Prostate gland (tissue), 2 donors: ENCODE measurements around the gene IGFBP7. TPM values are rescaled to one million over a fixed set of nuclear protein-coding genes. Genes with fewer than 3 reads are reported as not detected.
"Not testable (repeated sequence)": the region's sequence is repeated elsewhere in the genome, so short reads cannot be mapped to it uniquely, and the experiment has no call there.

Experiments used
- DNase-seq: peaks from one replicate; pipeline ENCODE4 v3.0.0-alpha.2; 2019; ENCODE audit warnings: low spot score
- H3K27ac ChIP-seq, 2 donors: fragments of 200-600 bp; sonication (generic); 2 replicates each; pipeline ENCODE4 v1.5.1; 2017 to 2019
- H3K27me3 ChIP-seq: fragments of 200-600 bp; sonication (generic); replicated peaks from 2 replicates; pipeline ENCODE4 v1.5.1; 2019; ENCODE audit not compliant: insufficient read depth
- H3K36me3 ChIP-seq, 2 donors: fragments of 200-600 bp; sonication (generic); 1 replicate in 1 of 2; 2 replicates in 1 of 2; pipeline versions ENCODE4 v1.5.1 to v1.8.1; 2017 to 2019
- H3K4me1 ChIP-seq: fragments of 200-600 bp; sonication (generic); replicated peaks from 2 replicates; pipeline ENCODE4 v1.5.1; 2019
- H3K4me3 ChIP-seq, 2 donors: fragments of 200-600 bp; sonication (generic); 2 replicates each; pipeline ENCODE4 v1.5.1; 2017 to 2019
- H3K9me3 ChIP-seq: fragments of 200-600 bp; sonication (generic); 2 replicates; pipeline ENCODE4 v1.5.1; 2017
- POLR2A ChIP-seq: fragments of 450-650 bp; IDR thresholded peaks from one replicate; pipeline ENCODE4 v1.6.1; 2016; ENCODE audit warnings: antibody characterized with exemption, mild to moderate bottlenecking
- POLR2AphosphoS5 ChIP-seq: sonication (generic); formaldehyde crosslinking; IDR thresholded peaks from one replicate; pipeline ENCODE4 v1.6.1; 2017; ENCODE audit warnings: antibody characterized with exemption
- WGBS: methylation state at CpG from one replicate; pipeline ENCODE4 v1.1.5; 2018; 5-methylcytosine and 5-hydroxymethylcytosine counted together
- intact Hi-C: fragments of 100-400 bp; cut with DNase I; formaldehyde crosslinking; loops from one replicate; pipeline ENCODE4 v1.14.2; 2022
- total RNA-seq, 2 donors: library from RNA; depleted of rRNA; stranded (reverse); fragments of >200 nt; gene quantifications; one replicate each; pipeline ENCODE4 v1.1.0, GENCODE V29; 2016
- TF ChIP-seq, protein P1 (sequence below), 4 experiments: fragments of 200-600 bp in 2 of 4; fragments of 450-650 bp in 2 of 4; sonication (generic) in 2 of 4; IDR thresholded peaks; 1 replicate in 3 of 4; 2 replicates in 1 of 4; pipeline ENCODE4 v1.5.1; 2016 to 2019; ENCODE audit warnings: antibody characterized with exemption in 4 of 4, mild to moderate bottlenecking in 2 of 4, moderate library complexity in 2 of 4

The IGFBP7 gene
- total RNA-seq, 2 donors from 2014 or later = 322 to 1,366 TPM

DNA sequence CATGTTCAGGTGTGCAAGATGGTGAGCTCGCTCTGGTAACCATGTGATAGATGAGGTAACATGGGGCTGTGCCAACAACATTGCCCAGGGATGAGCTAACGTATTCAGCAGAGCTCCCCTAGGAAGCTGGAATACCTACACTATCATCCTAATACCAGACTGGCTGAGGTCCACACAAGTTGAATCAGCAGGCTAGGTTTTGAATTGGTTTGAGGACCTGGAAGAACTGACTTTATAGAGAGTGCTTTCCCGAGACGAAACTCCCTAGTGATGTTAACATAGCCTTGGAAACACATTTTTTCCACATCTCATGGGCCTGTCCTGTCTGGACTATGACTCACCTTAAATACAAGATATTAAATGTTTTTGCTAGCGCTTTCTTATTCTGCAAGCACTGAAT lies 56.7 kb downstream of the IGFBP7 start:
- no peaks in the 10 kb centered on the region for H3K9me3 ChIP-seq
- no peaks in the 10 kb centered on the region for H3K4me1 ChIP-seq
- 68% methylated on average over 5 of the region's 5 CpGs for WGBS
- DNase-seq = no peak
- intact Hi-C loops = no loop called here
- no peak for TF ChIP-seq POLR2A
- TF ChIP-seq, protein P1, sequence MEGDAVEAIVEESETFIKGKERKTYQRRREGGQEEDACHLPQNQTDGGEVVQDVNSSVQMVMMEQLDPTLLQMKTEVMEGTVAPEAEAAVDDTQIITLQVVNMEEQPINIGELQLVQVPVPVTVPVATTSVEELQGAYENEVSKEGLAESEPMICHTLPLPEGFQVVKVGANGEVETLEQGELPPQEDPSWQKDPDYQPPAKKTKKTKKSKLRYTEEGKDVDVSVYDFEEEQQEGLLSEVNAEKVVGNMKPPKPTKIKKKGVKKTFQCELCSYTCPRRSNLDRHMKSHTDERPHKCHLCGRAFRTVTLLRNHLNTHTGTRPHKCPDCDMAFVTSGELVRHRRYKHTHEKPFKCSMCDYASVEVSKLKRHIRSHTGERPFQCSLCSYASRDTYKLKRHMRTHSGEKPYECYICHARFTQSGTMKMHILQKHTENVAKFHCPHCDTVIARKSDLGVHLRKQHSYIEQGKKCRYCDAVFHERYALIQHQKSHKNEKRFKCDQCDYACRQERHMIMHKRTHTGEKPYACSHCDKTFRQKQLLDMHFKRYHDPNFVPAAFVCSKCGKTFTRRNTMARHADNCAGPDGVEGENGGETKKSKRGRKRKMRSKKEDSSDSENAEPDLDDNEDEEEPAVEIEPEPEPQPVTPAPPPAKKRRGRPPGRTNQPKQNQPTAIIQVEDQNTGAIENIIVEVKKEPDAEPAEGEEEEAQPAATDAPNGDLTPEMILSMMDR (IDR thresholded peaks at IDR 0.05) = no peak
- no peak for TF ChIP-seq POLR2AphosphoS5
- H3K36me3 ChIP-seq = no peaks in the 10 kb centered on the region
- H3K27me3 ChIP-seq = no peaks in the 10 kb centered on the region
- no peak overlapping the region for H3K27ac ChIP-seq
- no peak overlapping the region for H3K4me3 ChIP-seq

DNA sequence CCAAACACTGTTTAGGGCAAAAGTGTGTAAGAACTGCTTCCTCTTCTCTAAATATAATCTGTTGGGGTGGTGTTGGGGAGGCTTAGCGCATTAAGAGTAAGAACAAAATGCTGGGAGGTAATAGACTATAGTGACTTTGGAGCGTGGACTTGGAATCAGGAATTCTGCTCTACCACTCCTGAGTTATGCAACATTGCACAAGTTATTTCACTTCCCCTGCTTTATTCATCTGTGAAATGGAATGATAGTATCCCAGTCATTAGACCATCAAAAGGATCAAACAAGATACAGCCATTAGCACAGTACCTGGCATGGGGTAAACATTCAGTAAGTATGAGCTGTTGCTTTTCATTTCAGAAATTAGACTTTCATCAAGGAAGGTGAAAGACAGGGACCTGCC lies 58.7 kb downstream of the IGFBP7 start:
- no peak for DNase-seq
- Histone ChIP-seq H3K9me3 (no peaks in the 10 kb centered on the region), H3K36me3 (no peaks in the 10 kb centered on the region), H3K4me1 (no peaks in the 10 kb centered on the region), H3K4me3 (no peak overlapping the region), H3K27ac (no peak overlapping the region), H3K27me3 (no peaks in the 10 kb centered on the region)
- no peak for TF ChIP-seq POLR2AphosphoS5
- TF ChIP-seq, protein P1 (IDR thresholded peaks at IDR 0.05) = no peak
- TF ChIP-seq POLR2A = no peak
- intact Hi-C loops = no loop called here
- WGBS = 94% methylated on average over 2 of the region's 2 CpGs

DNA sequence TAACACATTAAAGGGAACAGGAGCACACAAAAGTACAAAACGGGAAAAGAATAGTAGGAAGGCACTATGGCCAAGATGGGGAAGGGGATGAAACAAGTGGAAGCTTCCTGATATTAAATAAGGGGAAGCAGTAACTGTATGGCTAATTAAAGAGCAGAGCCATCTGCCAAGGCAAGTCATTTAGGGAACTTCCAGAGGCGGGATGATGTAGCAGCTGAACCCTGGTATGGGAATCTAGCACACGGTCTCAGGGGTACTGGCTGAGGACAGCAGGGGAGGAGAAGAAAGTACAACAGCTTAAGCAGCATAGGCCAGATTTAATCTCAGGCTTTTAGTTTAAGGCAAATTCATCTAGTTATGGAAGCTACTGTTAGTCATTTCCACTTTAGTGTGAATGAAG lies 59.1 kb downstream of the IGFBP7 start:
- no peak for DNase-seq
- TF ChIP-seq POLR2AphosphoS5 (no peak), POLR2A (no peak)
- TF ChIP-seq, protein P1 (IDR thresholded peaks at IDR 0.05) = no peak
- H3K27ac ChIP-seq = no peak overlapping the region

DNA sequence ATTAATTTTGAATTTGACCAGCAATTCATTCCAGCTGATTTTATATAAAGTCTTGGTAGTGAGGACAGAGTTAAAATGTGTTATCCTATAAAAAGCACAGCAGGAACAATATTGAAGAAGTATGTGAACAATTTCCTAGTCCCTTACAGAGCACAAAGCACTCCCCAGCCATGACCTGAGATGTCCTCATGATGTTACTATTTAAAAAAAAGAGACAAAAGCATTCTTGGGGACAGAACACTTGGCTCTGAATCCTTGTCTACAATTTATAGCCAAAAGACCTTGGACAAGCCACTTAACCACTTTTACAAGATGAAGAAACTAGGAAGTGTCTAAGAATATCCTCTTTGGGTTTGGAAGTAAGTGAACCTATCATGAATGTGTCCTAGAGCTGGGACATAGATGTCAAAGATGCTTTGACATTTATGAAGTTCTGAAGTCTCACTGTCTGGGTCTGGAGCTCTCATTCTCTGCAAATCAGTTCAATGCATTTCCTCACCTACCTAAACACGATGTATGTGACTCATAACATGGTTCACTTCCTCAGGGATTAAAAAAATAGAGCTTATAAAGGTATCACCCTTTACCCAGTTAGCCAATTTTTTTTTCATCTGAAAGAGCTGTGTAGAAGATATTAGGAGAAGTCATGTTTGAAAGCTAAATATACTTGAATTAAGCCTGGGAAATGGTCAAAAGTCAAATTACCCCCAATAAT lies 61.4 kb downstream of the IGFBP7 start:
- intact Hi-C loops = no loop called here
- Histone ChIP-seq H3K27me3 (no peaks in the 10 kb centered on the region), H3K9me3 (no peaks in the 10 kb centered on the region), H3K4me1 (no peaks in the 10 kb centered on the region), H3K4me3 (no peak overlapping the region), H3K36me3 (no peaks in the 10 kb centered on the region), H3K27ac (peak overlapping the region in 1 of 2 donors; percentile 9)
- no peak for DNase-seq
- TF ChIP-seq, protein P1 (IDR thresholded peaks at IDR 0.05) = no peak
- no peak for TF ChIP-seq POLR2A
- no peak for TF ChIP-seq POLR2AphosphoS5
- WGBS = 25% methylated on average over 1 of the region's 1 CpG

More for the DNA sequence above, 59.1 kb downstream of the IGFBP7 start:
- no peaks in the 10 kb centered on the region for H3K27me3 ChIP-seq
- H3K9me3 ChIP-seq = no peaks in the 10 kb centered on the region
- WGBS = 45% methylated on average over 3 of the region's 3 CpGs
- H3K4me1 ChIP-seq = no peaks in the 10 kb centered on the region
- no peaks in the 10 kb centered on the region for H3K36me3 ChIP-seq
- H3K4me3 ChIP-seq = no peak overlapping the region
- intact Hi-C loops = no loop called here

DNA sequence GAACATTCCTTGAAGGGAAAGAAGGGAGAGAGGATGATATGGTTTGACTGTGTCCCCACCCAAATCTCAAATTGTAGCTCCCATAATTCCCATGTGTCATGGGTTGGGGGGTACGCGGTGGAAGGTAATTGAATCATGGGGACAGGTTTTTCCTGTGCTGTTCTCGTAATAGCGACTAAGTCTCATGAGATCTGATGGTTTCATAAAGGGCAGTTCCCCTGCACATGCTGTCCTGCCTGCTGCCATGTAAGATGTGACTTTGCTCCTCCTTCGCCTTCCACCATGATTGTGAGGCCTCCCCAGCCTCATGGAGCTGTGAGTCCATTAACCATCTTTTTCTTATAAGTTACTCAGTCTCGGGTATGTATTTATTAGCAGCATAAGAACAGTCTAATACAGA lies 63.1 kb downstream of the IGFBP7 start:
- H3K27ac ChIP-seq, H3K4me3 ChIP-seq, intact Hi-C loops, H3K4me1 ChIP-seq, DNase-seq, H3K27me3 ChIP-seq, H3K36me3 ChIP-seq, H3K9me3 ChIP-seq: not testable (repeated sequence)
- 94% methylated on average over 6 of the region's 6 CpGs for WGBS
